ENCODE data around the gene CCDC83. TPM values are rescaled to one million over a fixed set of nuclear protein-coding genes. Genes with fewer than 3 reads are reported as not detected.

Gene CCDC83
- total RNA-seq, 1 experiment from 2014 or later: not detected

GRCh38 chr11:85930879-85931366 is 75.7 kb downstream of the CCDC83 start:
- Histone ChIP-seq H2AFZ (ENCODE audit: low read length) (no peak overlapping the region), H3K79me2 (ENCODE audit: insufficient read depth, low read length) (no peaks in the 10 kb centered on the region), H3K4ac (ENCODE audit: low read depth, low read length) (no peak overlapping the region), H4K5ac (ENCODE audit: insufficient read length, low read depth, low read length) (no peak overlapping the region), H2BK12ac (ENCODE audit: insufficient read length, low read depth, low read length) (no peak overlapping the region), H2AK5ac (ENCODE audit: insufficient read length, low read length) (no peak overlapping the region), H3K23ac (ENCODE audit: insufficient read length, low read depth, low read length) (no peak overlapping the region), H4K20me1 (ENCODE audit: control insufficient read depth, insufficient read depth, insufficient read length) (no peaks in the 10 kb centered on the region), H3K23me2 (ENCODE audit: insufficient read length, low read depth, low read length, poor library complexity, severe bottlenecking) (no peaks in the 10 kb centered on the region), H2BK15ac (ENCODE audit: low read depth, low read length) (no peak overlapping the region), H3K27me3 (ENCODE audit: insufficient read depth, low read length) (no peaks in the 10 kb centered on the region), H3T11ph (ENCODE audit: low read length) (no peak overlapping the region), H3K56ac (ENCODE audit: insufficient read length, low read depth, low read length) (no peak overlapping the region), H4K8ac (replicated peaks; ENCODE audit: insufficient read length, low read depth, low read length) (no peak overlapping the region), H3K79me1 (ENCODE audit: insufficient read depth, low read depth, low read length, poor library complexity, severe bottlenecking) (no peaks in the 10 kb centered on the region), H3K14ac (ENCODE audit: insufficient read depth, low read length) (no peak overlapping the region), H3K9ac (ENCODE audit: extremely low read depth, insufficient read length, low read length) (no peak overlapping the region), H3K18ac (ENCODE audit: insufficient read length, low read depth, low read length) (no peak overlapping the region), H2BK5ac (ENCODE audit: insufficient read length, low read length) (no peak overlapping the region), H4K91ac (ENCODE audit: insufficient read length, low read depth, low read length) (no peak overlapping the region), H3K9me3 (ENCODE audit: control insufficient read depth, low read depth, low read length) (no peaks in the 10 kb centered on the region), H3K4me2 (ENCODE audit: insufficient read depth, insufficient read length, low read length) (no peak overlapping the region), H2BK120ac (ENCODE audit: low read depth, low read length, poor library complexity, severe bottlenecking) (no peak overlapping the region), H3K27ac (ENCODE audit: insufficient read length, low read depth, low read length) (no peak overlapping the region), H3K4me1 (ENCODE audit: insufficient read depth, low read length) (no peaks in the 10 kb centered on the region), H2BK20ac (ENCODE audit: low read depth, low read length, poor library complexity, severe bottlenecking) (no peak overlapping the region)
- Mint-ChIP-seq H3K27ac (no peak overlapping the region), H3K4me1 (no peaks in the 10 kb centered on the region), H3K9me3 (peaks cover 4 to 6% of the 10 kb centered on the region in 2 experiments; a peak in 3 of 5 replicates), H3K36me3 (ENCODE audit: insufficient read depth in 1 of 3, low read depth in 3 of 3) (no peaks in the 10 kb centered on the region), H3K27me3 (ENCODE audit: low read depth) (peaks cover 18% of the 10 kb centered on the region), H3K4me3 (no peak overlapping the region)
- TF ChIP-seq CTCF (conservative IDR thresholded peaks at IDR 0.05): no peak
- no CpG with 5 or more reads among the region's 11 CpGs for WGBS (ENCODE audit: extremely low coverage, insufficient read length, low lambda C conversion rate)
- no peak for DNase-seq

All from H9 (cell line).